IMR-90 (cell line): Measurements from ENCODE around the gene KIF21A. TPM values are rescaled to one million over a fixed set of nuclear protein-coding genes. Genes with fewer than 3 reads are reported as not detected.

ENCODE experiments used
- ATAC-seq: fragments of 200-7000 bp; cut with Tn5 transposase; 2 replicates; pipeline ENCODE4 v1.9.1; 2020; ENCODE audit warnings: low read depth, mild to moderate bottlenecking, moderate library complexity
- BruUV-seq: library from RNA; stranded (reverse); fragments of 400-500 nt; replicated peaks from 2 replicates; lab custom pipeline; 2021; lab: Mats Ljungman, UMichigan
- CTCF ChIA-PET: fragments of 300-600 bp; formaldehyde crosslinking; extraction: SDS; loops from one replicate; lab custom pipeline; 2021; ENCODE audit warnings: antibody characterized with exemption; lab: Yijun Ruan, JAX
- POLR2A ChIA-PET: fragments of 300-600 bp; sonication (Branson Sonifier 250); formaldehyde crosslinking; loops from one replicate; lab custom pipeline; 2022; ENCODE audit warnings: antibody characterized with exemption; ENCODE audit not compliant: unreplicated experiment; lab: Charles Lee
- DNase-seq: peaks from one replicate; pipeline ENCODE4 v3.0.0; 2013
- H2AFZ ChIP-seq: replicated peaks from 2 replicates; pipeline ENCODE3; 2013; ENCODE audit warnings: low read length, mild to moderate bottlenecking; ENCODE audit not compliant: poor library complexity
- H2AK5ac ChIP-seq: 2 replicates; pipeline ENCODE4 v1.6.1; 2013; ENCODE audit warnings: low read depth, low read length, inconsistent platforms
- H2AK9ac ChIP-seq: replicated peaks from 2 replicates; pipeline ENCODE3; 2013; ENCODE audit warnings: mild to moderate bottlenecking, low read depth, low read length, moderate library complexity; ENCODE audit not compliant: poor library complexity
- H2BK120ac ChIP-seq: 2 replicates; pipeline ENCODE4 v1.6.1; 2013; ENCODE audit warnings: low read depth, low read length, inconsistent platforms
- H2BK15ac ChIP-seq: 3 replicates; pipeline ENCODE4 v1.6.1; 2013; ENCODE audit warnings: low read depth, low read length, inconsistent platforms
- H2BK20ac ChIP-seq: 2 replicates; pipeline ENCODE4 v1.6.1; 2013; ENCODE audit warnings: low read depth, mild to moderate bottlenecking, inconsistent platforms, low read length, moderate library complexity
- H2BK5ac ChIP-seq: 2 replicates; pipeline ENCODE4 v1.6.1; 2013; ENCODE audit warnings: mild to moderate bottlenecking, low read depth, low read length, inconsistent platforms; ENCODE audit not compliant: poor library complexity, severe bottlenecking
- H3K14ac ChIP-seq: replicated peaks from 2 replicates; pipeline ENCODE4 v1.6.1; 2013; ENCODE audit warnings: low read depth, low read length, inconsistent platforms
- H3K18ac ChIP-seq: 2 replicates; pipeline ENCODE4 v1.6.1; 2013; ENCODE audit warnings: low read depth, low read length, control low read depth
- H3K23ac ChIP-seq: 2 replicates; pipeline ENCODE4 v1.6.1; 2013; ENCODE audit warnings: low read depth, low read length, inconsistent platforms
- H3K27ac ChIP-seq: 2 replicates; pipeline ENCODE4 v1.5.1; 2013; ENCODE audit warnings: mild to moderate bottlenecking, control low read depth, low read length; ENCODE audit not compliant: insufficient read depth
- H3K27me3 ChIP-seq: 2 replicates; pipeline ENCODE4 v1.6.1; 2013; ENCODE audit warnings: low read length; ENCODE audit not compliant: control insufficient read depth, insufficient read depth
- H3K36me3 ChIP-seq: 2 replicates; pipeline ENCODE4 v1.6.1; 2013; ENCODE audit warnings: low read length, mixed read lengths; ENCODE audit not compliant: control insufficient read depth, insufficient read depth
- H3K4ac ChIP-seq: 2 replicates; pipeline ENCODE4 v1.6.1; 2013; ENCODE audit warnings: low read depth, low read length, inconsistent platforms
- H3K4me1 ChIP-seq: 2 replicates; pipeline ENCODE4 v1.6.1; 2013; ENCODE audit warnings: low read length, mixed read lengths; ENCODE audit not compliant: control insufficient read depth, insufficient read depth
- H3K4me2 ChIP-seq: 2 replicates; pipeline ENCODE4 v1.6.1; 2013; ENCODE audit warnings: low read depth, mild to moderate bottlenecking, control low read depth, low read length, moderate library complexity
- H3K4me3 ChIP-seq: 2 replicates; pipeline ENCODE4 v1.5.1; 2013; ENCODE audit warnings: low read depth, mild to moderate bottlenecking, control low read depth, low read length, moderate library complexity; ENCODE audit not compliant: insufficient read depth
- H3K56ac ChIP-seq: 2 replicates; pipeline ENCODE4 v1.6.1; 2013; ENCODE audit warnings: low read length, inconsistent platforms; ENCODE audit not compliant: insufficient read depth; ENCODE audit errors: extremely low read depth
- H3K79me1 ChIP-seq, 2 experiments: 2 replicates each; pipeline ENCODE4 v1.6.1; 2013; ENCODE audit warnings: low read length in 2 of 2, inconsistent platforms in 1 of 2, low read depth in 1 of 2
- H3K9ac ChIP-seq: 2 replicates; pipeline ENCODE4 v1.6.1; 2013; ENCODE audit warnings: low read depth, low read length, control low read depth
- H3K9me1 ChIP-seq: 2 replicates; pipeline ENCODE4 v1.6.1; 2013; ENCODE audit warnings: low read length, inconsistent platforms; ENCODE audit not compliant: insufficient read depth
- H3K9me3 ChIP-seq: 2 replicates; pipeline ENCODE4 v1.6.1; 2013; ENCODE audit warnings: low read length; ENCODE audit not compliant: control insufficient read depth, insufficient read depth
- H4K20me1 ChIP-seq: 2 replicates; pipeline ENCODE4 v1.6.1; 2013; ENCODE audit warnings: low read length, inconsistent platforms; ENCODE audit not compliant: insufficient read depth
- H4K5ac ChIP-seq: 2 replicates; pipeline ENCODE4 v1.6.1; 2013; ENCODE audit warnings: mild to moderate bottlenecking, low read depth, low read length, control low read depth
- H4K8ac ChIP-seq, 2 experiments: 2 replicates each; pipeline ENCODE4 v1.6.1; 2013; ENCODE audit warnings: low read depth in 2 of 2, low read length in 2 of 2, control low read depth in 1 of 2, inconsistent platforms in 1 of 2
- H4K91ac ChIP-seq: 2 replicates; pipeline ENCODE4 v1.6.1; 2013; ENCODE audit warnings: low read depth, low read length, inconsistent platforms; ENCODE audit not compliant: insufficient read depth
- BHLHE40 ChIP-seq: fragments of 150-350 bp; IDR thresholded peaks from 2 replicates; pipeline ENCODE4 v1.6.1; 2016; ENCODE audit warnings: mild to moderate bottlenecking, low read depth, low read length
- CHD1 ChIP-seq: IDR thresholded peaks from 2 replicates; pipeline ENCODE4 v1.6.1; 2012; ENCODE audit warnings: low read depth, low read length, improper control_type of control experiment
- FOS ChIP-seq: fragments of 150-350 bp; IDR thresholded peaks from 2 replicates; pipeline ENCODE4 v1.6.1; 2016; ENCODE audit warnings: low read depth, low read length
- MAFK ChIP-seq: IDR thresholded peaks from 2 replicates; pipeline ENCODE4 v1.6.1; 2012; ENCODE audit warnings: low read depth, low read length, improper control_type of control experiment
- MXI1 ChIP-seq: IDR thresholded peaks from 2 replicates; pipeline ENCODE4 v1.6.1; 2012; ENCODE audit warnings: low read depth, mild to moderate bottlenecking, low read length, moderate library complexity, borderline replicate concordance
- NFE2L2 ChIP-seq: fragments of 150-350 bp; IDR thresholded peaks from 2 replicates; pipeline ENCODE4 v1.6.1; 2016; ENCODE audit warnings: low read depth, mild to moderate bottlenecking, low read length
- POLR2A ChIP-seq: IDR thresholded peaks from 2 replicates; pipeline ENCODE4 v1.6.1; 2012; ENCODE audit warnings: mild to moderate bottlenecking, low read depth, low read length
- RAD21 ChIP-seq: IDR thresholded peaks from 2 replicates; pipeline ENCODE4 v1.6.1; 2012; ENCODE audit warnings: low read length, improper control_type of control experiment
- RCOR1 ChIP-seq: IDR thresholded peaks from 2 replicates; pipeline ENCODE4 v1.6.1; 2012; ENCODE audit warnings: mild to moderate bottlenecking, low read length, improper control_type of control experiment; ENCODE audit not compliant: insufficient replicate concordance
- USF2 ChIP-seq: fragments of 150-350 bp; IDR thresholded peaks from 2 replicates; pipeline ENCODE4 v1.6.1; 2017; ENCODE audit warnings: mild to moderate bottlenecking, antibody characterized with exemption, low read length, low read depth
- WGBS, 2 experiments: methylation state at CpG; one replicate each; pipeline versions ENCODE4 v1.1.5 to v1.1.7; 2013; ENCODE audit warnings: missing lambda C conversion rate in 2 of 2; ENCODE audit not compliant: insufficient read length in 1 of 2; ENCODE audit errors: extremely low coverage in 2 of 2; 5-methylcytosine and 5-hydroxymethylcytosine counted together
- dilution Hi-C: fragments of 300-500 bp; cut with HindIII; formaldehyde crosslinking; loops from one replicate; pipeline ENCODE4 v1.14.3; 2018; ENCODE audit warnings: low sequenced_read_pairs; ENCODE audit not compliant: unreplicated experiment
- in situ Hi-C: fragments of 300-500 bp; cut with MboI; formaldehyde crosslinking; loops from 3 replicates; pipeline ENCODE4 v1.14.3; 2019; ENCODE audit warnings: low sequenced_read_pairs, inconsistent platforms, mixed read lengths
- intact Hi-C: fragments of 100-400 bp; cut with micrococcal nuclease; formaldehyde crosslinking; loops from 2 replicates; pipeline ENCODE4 v1.10.0; 2022
- polyA plus RNA-seq, 3 experiments: library from polyadenylated mRNA; depleted of rRNA; stranded (reverse); fragments of >200 nt; gene quantifications; 2 replicates each; pipeline ENCODE4 v1.2.3, GENCODE V29; 2012; ENCODE audit warnings: low replicate concordance in 1 of 3
- total RNA-seq: library from RNA; depleted of rRNA; stranded (reverse); fragments of >200 nt; gene quantifications from 2 replicates; pipeline ENCODE4 v1.2.3, GENCODE V29; 2012
- TF ChIP-seq, protein P1 (sequence below): conservative IDR thresholded peaks from 2 replicates; pipeline ENCODE4 v1.5.1; 2012; ENCODE audit warnings: mild to moderate bottlenecking, low read depth, low read length, improper control_type of control experiment

KIF21A gene
- total and polyA plus RNA-seq, 2 of the 4 experiments (the other 2 are of a cell fraction) = 0.38 to 1.1 TPM

GRCh38 chr12:39364196-39364595, 78.7 kb downstream of the KIF21A start:
- BruUV-seq = no TSS peak
- Histone ChIP-seq H2AK5ac (no peak overlapping the region), H2AFZ (no peak overlapping the region), H3K18ac (no peak overlapping the region), H3K4ac (no peak overlapping the region), H3K9me1 (no peaks in the 10 kb centered on the region), H4K5ac (no peak overlapping the region), H4K20me1 (no peaks in the 10 kb centered on the region), H2AK9ac (no peak overlapping the region), H4K8ac (no peak overlapping the region), H3K56ac (no peak overlapping the region), H3K4me2 (no peak overlapping the region), H2BK120ac (no peak overlapping the region), H3K14ac (no peak overlapping the region), H3K36me3 (no peaks in the 10 kb centered on the region), H3K27ac (no peak overlapping the region), H3K4me1 (no peaks in the 10 kb centered on the region), H3K9me3 (no peaks in the 10 kb centered on the region), H3K23ac (no peak overlapping the region), H3K27me3 (no peaks in the 10 kb centered on the region), H4K91ac (no peak overlapping the region), H2BK5ac (no peak overlapping the region), H2BK15ac (no peak overlapping the region), H3K4me3 (no peak overlapping the region), H2BK20ac (no peak overlapping the region), H3K79me1 (no peaks in the 10 kb centered on the region), H3K9ac (no peak overlapping the region)
- CTCF ChIA-PET = no interaction called here
- WGBS, 2 experiments = no CpG with 5 or more reads among the region's 2 CpGs
- in situ Hi-C loops (no loop called here), dilution Hi-C loops (no loop called here), intact Hi-C loops (no loop called here)
- no peak for TF ChIP-seq USF2
- no peak for TF ChIP-seq RCOR1
- TF ChIP-seq, protein P1, sequence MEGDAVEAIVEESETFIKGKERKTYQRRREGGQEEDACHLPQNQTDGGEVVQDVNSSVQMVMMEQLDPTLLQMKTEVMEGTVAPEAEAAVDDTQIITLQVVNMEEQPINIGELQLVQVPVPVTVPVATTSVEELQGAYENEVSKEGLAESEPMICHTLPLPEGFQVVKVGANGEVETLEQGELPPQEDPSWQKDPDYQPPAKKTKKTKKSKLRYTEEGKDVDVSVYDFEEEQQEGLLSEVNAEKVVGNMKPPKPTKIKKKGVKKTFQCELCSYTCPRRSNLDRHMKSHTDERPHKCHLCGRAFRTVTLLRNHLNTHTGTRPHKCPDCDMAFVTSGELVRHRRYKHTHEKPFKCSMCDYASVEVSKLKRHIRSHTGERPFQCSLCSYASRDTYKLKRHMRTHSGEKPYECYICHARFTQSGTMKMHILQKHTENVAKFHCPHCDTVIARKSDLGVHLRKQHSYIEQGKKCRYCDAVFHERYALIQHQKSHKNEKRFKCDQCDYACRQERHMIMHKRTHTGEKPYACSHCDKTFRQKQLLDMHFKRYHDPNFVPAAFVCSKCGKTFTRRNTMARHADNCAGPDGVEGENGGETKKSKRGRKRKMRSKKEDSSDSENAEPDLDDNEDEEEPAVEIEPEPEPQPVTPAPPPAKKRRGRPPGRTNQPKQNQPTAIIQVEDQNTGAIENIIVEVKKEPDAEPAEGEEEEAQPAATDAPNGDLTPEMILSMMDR = no peak
- TF ChIP-seq FOS = no peak
- TF ChIP-seq RAD21 = no peak
- TF ChIP-seq BHLHE40 = no peak
- TF ChIP-seq MXI1 = no peak
- TF ChIP-seq CHD1 = no peak
- TF ChIP-seq NFE2L2 = no peak
- TF ChIP-seq MAFK = no peak
- no peak for TF ChIP-seq POLR2A
- ATAC-seq (no peak), DNase-seq (no peak)
- POLR2A ChIA-PET = no interaction called here
